PC-3 (cell line): ENCODE measurements around the gene UBE2F.

ENCODE experiments used
- CTCF ChIP-seq: fragments of 300-600 bp; sonication (generic); conservative IDR thresholded peaks from 2 replicates; pipeline ENCODE4 v1.5.1; 2017; ENCODE audit warnings: antibody characterized with exemption, low read depth, mild to moderate bottlenecking, low read length
- EZH2 ChIP-seq: fragments of 300-600 bp; sonication (generic); IDR thresholded peaks from one replicate; pipeline ENCODE4 v1.6.1; 2017; ENCODE audit warnings: antibody characterized with exemption, mild to moderate bottlenecking, low read length; ENCODE audit not compliant: unreplicated experiment
- EZH2phosphoT487 ChIP-seq: fragments of 300-600 bp; sonication (generic); IDR thresholded peaks from 2 replicates; pipeline ENCODE4 v1.6.1; 2018; ENCODE audit warnings: mild to moderate bottlenecking, antibody characterized with exemption, low read length, borderline replicate concordance

GRCh38 chr2:238059505-238059904 lies 92.7 kb downstream of the UBE2F start:
- TF ChIP-seq CTCF (no peak), EZH2phosphoT487 (no peak), EZH2 (no peak)
